ENCODE results near the gene LSS. TPM values are rescaled to one million over a fixed set of nuclear protein-coding genes. Genes with fewer than 3 reads are reported as not detected.
"Not testable (repeated sequence)": the region's sequence is repeated elsewhere in the genome, so short reads cannot be mapped to it uniquely, and the experiment has no call there.

Gene LSS
- total RNA-seq, 1 donor from 2014 or later: 91.0 TPM

DNA sequence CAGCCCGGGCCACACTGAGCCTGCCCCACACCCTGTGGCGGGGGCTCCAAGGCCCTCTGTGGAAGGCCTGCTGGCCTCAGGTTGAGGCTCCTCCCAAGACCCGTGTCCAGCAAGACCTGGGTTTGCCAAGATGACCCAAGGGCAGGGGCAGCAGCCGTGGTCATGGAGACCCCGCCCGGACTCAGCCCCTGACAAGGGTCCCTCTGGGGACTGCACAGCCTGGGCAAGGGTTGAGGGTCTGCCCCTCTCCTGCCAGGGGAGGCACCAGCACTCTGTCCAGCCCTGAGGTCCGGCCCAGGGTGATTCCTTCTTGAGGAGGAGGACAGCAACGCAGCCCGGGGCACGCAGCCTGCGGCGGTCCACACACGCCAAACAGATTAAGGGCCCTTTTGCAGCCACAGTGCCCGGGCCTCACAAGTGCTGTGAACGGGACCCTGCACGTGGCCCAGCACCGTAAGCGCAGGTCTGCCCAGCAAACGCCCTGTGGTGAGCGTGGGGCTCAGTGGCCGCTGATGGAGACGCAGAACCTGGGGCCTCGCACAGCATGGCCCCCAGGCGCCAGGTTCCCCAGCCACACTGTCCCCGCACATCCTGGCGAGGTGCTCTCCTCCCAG, 47.7 kb downstream of the LSS start:
- DNase-seq: no peak
- ATAC-seq: no peak
- H3K27me3 ChIP-seq (ENCODE audit: low read depth): no peaks in the 10 kb centered on the region
- intact Hi-C loops (cut with DNase I): no loop called here
- TF ChIP-seq, protein P1, sequence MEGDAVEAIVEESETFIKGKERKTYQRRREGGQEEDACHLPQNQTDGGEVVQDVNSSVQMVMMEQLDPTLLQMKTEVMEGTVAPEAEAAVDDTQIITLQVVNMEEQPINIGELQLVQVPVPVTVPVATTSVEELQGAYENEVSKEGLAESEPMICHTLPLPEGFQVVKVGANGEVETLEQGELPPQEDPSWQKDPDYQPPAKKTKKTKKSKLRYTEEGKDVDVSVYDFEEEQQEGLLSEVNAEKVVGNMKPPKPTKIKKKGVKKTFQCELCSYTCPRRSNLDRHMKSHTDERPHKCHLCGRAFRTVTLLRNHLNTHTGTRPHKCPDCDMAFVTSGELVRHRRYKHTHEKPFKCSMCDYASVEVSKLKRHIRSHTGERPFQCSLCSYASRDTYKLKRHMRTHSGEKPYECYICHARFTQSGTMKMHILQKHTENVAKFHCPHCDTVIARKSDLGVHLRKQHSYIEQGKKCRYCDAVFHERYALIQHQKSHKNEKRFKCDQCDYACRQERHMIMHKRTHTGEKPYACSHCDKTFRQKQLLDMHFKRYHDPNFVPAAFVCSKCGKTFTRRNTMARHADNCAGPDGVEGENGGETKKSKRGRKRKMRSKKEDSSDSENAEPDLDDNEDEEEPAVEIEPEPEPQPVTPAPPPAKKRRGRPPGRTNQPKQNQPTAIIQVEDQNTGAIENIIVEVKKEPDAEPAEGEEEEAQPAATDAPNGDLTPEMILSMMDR (IDR thresholded peaks at IDR 0.05): no peak
- no peaks in the 10 kb centered on the region for H3K36me3 ChIP-seq
- H3K9me3 ChIP-seq: no peaks in the 10 kb centered on the region
- no peaks in the 10 kb centered on the region for H3K4me1 ChIP-seq
- H3K27ac ChIP-seq: no peak overlapping the region
- no peak overlapping the region for H3K4me3 ChIP-seq

DNA sequence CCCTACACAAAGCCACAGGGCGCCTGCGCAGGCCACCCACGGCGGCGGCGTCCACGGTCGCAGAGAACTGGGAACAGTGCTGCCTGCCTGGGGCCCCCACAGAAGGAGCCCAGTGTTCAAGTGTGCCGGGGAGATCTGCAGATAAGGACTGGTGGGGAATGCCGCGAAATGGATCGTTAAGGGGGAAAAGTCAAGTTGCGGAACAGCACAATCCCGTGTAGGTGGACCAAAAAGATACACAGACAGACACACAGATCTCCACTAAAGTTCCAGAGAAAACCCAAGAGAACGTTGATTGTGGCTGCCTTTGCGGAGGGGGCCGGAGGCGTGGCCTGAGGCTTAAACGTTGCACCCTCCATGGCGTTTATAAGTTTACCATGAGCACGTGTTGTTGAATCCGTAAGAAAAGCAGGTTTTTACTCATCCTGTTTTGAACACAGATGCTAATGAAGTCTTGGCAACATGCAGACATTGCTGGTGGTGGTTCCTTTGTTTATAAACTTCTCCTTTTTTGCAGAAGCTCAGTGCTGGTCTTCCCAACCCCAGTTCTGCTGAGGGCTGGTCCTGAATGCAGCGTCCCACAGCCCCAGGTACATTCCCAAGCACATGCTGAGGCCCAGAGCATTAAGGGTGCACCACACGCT, 48.4 kb downstream of the LSS start:
- Histone ChIP-seq H3K4me1 (no peaks in the 10 kb centered on the region), H3K4me3 (no peak overlapping the region), H3K9me3 (no peaks in the 10 kb centered on the region), H3K27me3 (ENCODE audit: low read depth) (no peaks in the 10 kb centered on the region), H3K27ac (no peak overlapping the region), H3K36me3 (no peaks in the 10 kb centered on the region)
- ATAC-seq (no peak), DNase-seq (no peak)
- TF ChIP-seq, protein P1 (IDR thresholded peaks at IDR 0.05): no peak
- intact Hi-C loops (cut with DNase I): no loop called here

DNA sequence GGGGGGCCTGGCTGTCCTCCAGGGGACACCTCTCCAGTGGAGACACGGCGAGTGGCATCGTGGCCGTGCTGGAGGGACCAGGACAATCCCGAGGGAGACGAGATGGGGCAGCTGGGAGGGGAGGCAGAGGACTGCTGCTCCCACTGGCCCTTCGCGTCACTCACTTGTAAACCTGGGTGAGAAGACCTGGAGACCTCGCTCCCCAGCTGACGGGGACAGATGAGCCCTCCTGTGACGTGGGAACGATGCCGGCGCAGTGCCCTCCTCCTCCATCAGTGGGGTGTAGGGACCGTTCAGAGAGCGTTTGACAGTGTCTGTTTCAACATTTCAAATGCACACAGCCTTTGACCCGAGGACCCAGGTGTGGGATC, 48.9 kb downstream of the LSS start:
- intact Hi-C loops (cut with DNase I): no loop called here
- DNase-seq: no peak

DNA sequence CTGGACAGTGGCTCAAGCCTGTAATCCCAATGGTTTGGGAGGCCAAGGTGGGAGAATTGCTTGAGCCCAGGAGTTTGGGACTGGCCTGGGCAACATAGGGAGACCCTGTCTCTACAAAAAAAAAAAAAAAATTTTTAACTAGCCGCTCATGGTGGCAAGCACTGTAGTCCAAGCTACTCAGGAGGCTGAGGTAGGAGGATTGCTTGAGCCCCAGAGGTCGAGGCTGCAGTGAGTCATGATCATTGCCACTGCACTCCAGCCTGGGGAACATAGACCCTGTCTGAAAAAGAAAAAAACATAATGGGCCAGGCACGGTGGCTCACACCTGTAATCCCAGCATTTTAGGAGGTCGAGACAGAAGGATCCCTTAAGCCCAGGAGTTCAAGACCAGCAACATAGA, 49.6 kb downstream of the LSS start:
- Histone ChIP-seq H3K27ac (no peak overlapping the region), H3K4me1 (no peaks in the 10 kb centered on the region), H3K27me3 (ENCODE audit: low read depth) (no peaks in the 10 kb centered on the region), H3K4me3 (no peak overlapping the region), H3K36me3 (no peaks in the 10 kb centered on the region), H3K9me3 (no peaks in the 10 kb centered on the region)
- intact Hi-C loops (cut with DNase I): no loop called here
- TF ChIP-seq, protein P1 (IDR thresholded peaks at IDR 0.05): no peak
- DNase-seq: no peak
- no peak for ATAC-seq

More for the DNA sequence above, 48.9 kb downstream of the LSS start:
- no peak for ATAC-seq
- H3K4me1 ChIP-seq: no peaks in the 10 kb centered on the region
- no peaks in the 10 kb centered on the region for H3K9me3 ChIP-seq
- no peak overlapping the region for H3K27ac ChIP-seq
- TF ChIP-seq, protein P1 (IDR thresholded peaks at IDR 0.05): no peak
- H3K4me3 ChIP-seq: no peak overlapping the region
- H3K36me3 ChIP-seq: no peaks in the 10 kb centered on the region
- H3K27me3 ChIP-seq (ENCODE audit: low read depth): no peaks in the 10 kb centered on the region

DNA sequence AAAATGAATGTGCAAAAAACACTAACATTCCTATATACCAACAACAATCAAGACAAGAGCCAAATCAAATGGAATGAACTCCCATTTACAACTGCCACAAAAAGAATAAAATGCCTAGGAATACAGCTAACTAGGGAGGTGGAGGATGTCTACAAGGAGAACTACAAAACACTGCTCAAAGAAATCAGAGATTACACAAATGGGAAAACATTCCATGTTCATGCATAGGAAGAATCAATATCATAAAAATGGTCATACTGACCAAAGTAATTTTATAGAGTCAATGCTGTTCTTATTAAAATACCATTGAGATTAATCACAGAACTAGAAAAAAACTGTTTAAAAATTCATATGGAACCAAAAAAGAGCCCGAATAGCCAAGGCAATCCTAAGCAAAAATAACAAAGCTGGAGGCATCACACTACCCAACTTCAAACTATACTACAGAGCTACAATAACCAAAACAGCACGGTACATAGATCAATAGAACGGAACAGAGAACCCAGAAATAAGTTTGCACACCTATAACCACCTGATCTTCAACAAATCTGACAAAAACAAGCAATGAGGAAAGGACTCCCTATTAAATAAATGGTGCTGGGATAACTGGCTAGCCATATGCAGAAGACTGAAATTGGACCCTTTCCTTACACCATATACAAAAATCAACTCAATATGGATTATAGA, 52.0 kb downstream of the LSS start:
- intact Hi-C loops (cut with DNase I); DNase-seq; H3K27ac ChIP-seq; H3K36me3 ChIP-seq; H3K4me1 ChIP-seq; H3K9me3 ChIP-seq; H3K27me3 ChIP-seq (ENCODE audit: low read depth); H3K4me3 ChIP-seq; ATAC-seq: not testable (repeated sequence)

DNA sequence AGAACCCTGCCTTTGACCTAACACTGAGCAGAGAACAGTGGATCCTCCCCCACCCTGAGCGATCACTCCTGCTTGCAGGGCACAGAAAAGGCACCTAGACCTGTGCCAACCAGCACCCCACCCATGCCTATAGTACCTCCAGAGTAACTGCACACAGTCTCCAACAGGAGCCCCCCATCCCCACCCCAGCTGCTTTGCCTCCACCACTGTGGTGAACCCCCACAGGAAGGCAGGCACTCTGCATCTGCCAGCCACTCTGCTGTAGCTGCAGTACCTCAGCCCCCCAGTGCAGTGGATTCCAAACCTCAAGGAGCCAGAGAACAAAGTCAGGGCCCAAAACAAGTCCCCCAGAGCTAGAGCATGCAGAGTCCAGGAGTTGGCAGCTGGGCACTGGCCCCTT, 55.0 kb downstream of the LSS start:
- DNase-seq: no peak
- TF ChIP-seq, protein P1 (IDR thresholded peaks at IDR 0.05): no peak
- intact Hi-C loops (cut with DNase I): no loop called here
- no peaks in the 10 kb centered on the region for H3K27me3 ChIP-seq (ENCODE audit: low read depth)
- no peaks in the 10 kb centered on the region for H3K36me3 ChIP-seq
- H3K4me1 ChIP-seq: no peaks in the 10 kb centered on the region
- H3K4me3 ChIP-seq: no peak overlapping the region
- H3K9me3 ChIP-seq: no peaks in the 10 kb centered on the region
- no peak for ATAC-seq
- H3K27ac ChIP-seq: no peak overlapping the region
